Inflammatory macrophage treated with lipopolysaccharide for 4 hours (primary cell): Measurements from ENCODE around the gene EXOSC5.
"Not testable (repeated sequence)": the region's sequence is repeated elsewhere in the genome, so short reads cannot be mapped to it uniquely, and the experiment has no call there.

Source experiments
- DNase-seq: peaks from one replicate; pipeline ENCODE4 v3.0.0-alpha.2; 2020

Gene EXOSC5

DNA sequence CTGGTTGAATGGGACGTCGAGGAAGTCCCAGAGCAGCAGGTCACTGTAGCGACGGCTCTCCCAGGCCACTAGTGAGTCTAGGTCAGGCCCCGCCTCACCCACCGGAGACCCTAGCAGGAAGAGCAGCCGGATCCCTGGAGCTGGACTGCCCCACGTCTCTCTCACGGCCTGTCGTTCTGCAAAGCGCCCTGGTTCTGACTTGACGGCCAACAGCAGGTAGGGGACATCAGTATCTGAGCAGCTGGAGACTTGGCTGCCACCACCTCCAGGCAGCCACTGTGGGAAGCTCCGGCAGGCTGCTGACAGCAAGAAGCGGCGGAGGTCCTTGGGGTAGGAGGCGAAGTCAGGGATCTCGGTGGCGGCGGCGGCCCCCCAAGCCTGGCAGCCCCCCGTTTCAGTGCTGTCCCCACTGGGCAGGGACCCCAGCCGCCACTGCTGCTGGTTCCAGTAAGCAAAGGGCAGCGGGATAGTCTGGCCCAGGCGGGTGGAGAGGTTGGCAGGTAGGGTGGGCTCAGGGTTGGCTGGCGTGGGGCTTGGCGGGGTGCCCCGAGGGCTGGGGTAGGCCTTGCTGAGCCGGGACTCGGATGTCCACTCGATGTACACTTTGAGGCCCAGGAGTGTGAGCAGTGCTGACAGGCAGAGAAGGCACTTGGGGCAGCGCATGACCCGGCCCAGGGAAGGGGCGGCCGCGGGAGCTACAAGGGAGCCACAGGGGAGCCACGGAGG, 29.1 kb upstream of the EXOSC5 start:
- no peak for DNase-seq

DNA sequence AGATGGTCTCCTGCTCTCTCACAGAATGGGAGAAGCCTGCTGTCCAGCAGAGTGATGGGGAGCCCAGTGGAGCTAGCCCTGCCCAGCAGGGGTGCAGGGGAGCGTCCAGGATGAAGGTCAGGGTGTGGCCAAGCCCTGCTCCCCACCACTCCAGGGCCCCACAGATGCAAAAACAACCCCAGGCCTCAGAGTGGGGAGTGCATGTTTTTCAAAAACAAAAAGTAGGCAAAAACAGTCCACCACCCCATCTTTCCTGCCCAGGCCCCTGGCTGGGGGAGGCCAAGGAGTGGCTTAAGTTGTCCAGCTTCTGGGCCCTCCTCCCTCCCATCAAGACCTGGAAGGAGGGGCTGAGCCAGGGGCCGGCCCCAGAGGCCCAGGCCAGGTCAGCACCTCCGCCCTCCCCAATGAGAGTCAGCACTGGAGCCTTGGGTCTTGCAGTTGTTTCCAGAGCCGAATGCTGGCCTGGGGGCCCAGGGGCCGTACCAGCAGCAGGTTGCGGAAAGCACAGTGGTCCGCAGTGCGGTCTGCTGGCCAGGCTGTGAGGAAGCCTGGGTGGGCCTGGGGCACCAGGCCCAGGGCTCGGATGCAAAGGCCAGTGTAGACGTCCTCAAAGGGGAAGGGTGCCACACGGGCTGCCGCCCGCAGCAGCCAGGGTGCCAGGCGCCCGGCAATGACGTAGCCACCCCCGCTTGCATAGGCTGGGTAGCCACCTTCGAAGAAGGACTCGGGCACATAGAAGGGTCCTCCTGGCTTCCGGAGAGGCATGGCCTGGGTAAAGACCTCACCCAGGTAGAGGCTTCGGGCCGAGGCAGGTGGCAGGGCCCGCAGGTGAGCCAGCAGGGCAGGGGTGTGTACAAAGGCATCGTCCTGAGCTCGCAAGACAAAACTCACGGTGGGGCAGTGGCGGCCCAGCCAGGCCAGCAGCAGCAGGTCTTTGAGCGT, 28.3 kb upstream of the EXOSC5 start:
- no peak for DNase-seq

DNA sequence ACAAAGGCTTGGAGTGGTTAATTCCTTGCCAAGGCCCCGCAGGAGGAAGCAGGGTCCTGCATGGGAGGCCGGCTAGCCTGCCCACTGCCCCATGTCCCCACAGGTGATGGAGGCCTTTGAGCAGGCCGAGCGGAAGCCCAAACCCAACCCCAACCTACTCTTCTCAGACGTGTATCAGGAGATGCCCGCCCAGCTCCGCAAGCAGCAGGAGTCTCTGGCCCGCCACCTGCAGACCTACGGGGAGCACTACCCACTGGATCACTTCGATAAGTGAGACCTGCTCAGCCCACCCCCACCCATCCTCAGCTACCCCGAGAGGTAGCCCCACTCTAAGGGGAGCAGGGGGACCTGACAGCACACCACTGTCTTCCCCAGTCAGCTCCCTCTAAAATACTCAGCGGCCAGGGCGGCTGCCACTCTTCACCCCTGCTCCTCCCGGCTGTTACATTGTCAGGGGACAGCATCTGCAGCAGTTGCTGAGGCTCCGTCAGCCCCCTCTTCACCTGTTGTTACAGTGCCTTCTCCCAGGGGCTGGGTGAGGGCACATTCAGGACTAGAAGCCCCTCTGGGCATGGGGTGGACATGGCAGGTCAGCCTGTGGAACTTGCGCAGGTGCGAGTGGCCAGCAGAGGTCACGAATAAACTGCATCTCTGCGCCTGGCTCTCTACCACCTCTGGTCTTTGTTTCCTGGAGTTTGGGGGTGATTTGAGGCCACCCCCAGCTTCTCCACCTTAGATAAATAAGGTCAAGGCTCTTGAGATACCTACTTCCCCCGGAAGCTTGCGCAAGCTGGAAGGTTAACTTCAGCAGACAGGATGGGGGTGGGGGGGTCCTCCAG, 27.4 kb upstream of the EXOSC5 start:
- no peak for DNase-seq

DNA sequence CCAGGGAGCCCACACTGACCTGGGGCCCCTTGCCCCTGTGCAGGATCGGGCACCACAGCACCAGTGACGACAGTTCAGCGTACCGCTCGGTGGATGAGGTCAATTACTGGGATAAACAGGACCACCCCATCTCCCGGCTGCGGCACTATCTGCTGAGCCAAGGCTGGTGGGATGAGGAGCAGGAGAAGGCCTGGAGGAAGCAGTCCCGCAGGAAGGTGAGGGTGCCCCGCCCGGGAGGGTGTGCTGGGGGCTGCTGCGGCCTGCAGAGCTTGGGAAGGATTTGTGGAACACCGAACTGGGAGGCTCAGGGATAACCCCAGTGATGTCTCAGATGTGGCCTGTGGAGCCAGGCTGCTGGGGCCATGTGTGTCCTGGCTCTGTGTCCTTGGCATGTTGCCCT, 25.8 kb upstream of the EXOSC5 start:
- DNase-seq = no peak

DNA sequence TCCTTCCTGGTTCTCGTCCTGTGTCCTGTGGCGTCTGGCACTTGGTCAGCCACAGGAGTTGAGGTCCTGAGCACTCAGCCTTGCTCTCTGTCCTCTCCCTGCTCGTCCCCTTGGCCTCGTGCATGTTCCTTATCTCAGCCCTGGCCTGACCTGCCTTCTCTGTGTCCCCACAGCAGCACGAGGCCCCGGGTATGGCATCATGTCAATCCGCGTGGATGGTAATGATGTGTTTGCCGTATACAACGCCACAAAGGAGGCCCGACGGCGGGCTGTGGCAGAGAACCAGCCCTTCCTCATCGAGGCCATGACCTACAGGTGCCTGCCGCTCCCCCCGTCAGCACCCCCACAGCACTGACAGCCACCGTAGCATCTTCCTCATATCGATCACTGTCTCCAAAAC, 25.3 kb upstream of the EXOSC5 start:
- DNase-seq = no peak

DNA sequence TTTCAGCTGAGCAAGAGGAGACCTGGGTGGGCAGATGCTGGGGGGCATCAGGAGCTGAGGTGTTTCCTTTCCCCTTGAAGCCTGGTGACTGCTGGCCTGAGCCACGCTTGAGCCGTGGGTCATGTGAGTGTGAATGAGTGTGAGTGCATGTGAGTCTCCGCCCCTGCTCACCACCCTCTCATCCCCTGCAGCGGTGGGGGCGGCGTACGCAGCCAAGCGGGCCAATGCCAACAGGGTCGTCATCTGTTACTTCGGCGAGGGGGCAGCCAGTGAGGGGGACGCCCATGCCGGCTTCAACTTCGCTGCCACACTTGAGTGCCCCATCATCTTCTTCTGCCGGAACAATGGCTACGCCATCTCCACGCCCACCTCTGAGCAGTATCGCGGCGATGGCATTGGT, 24.8 kb upstream of the EXOSC5 start:
- DNase-seq = no peak

DNA sequence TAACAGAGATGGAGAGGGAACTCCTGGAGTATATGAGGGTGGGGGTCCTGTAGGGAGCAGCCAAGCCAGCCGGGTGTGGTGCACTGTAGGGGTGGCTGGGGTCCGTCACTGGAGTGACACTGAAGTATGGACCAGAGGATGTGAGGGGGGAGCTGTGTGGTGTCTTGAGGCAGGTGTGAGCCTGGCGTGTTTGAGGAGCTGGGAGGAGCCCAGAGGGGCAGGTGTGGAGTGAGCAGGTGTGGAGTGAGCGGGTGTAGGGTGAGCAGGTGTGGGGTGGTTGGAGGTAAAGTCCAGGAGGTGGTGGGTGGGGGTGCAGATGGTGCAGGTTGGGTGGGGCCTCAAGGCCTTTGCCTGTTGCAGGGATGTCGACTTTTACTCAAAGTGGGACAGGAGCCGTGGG, 24.2 kb upstream of the EXOSC5 start:
- no peak for DNase-seq

DNA sequence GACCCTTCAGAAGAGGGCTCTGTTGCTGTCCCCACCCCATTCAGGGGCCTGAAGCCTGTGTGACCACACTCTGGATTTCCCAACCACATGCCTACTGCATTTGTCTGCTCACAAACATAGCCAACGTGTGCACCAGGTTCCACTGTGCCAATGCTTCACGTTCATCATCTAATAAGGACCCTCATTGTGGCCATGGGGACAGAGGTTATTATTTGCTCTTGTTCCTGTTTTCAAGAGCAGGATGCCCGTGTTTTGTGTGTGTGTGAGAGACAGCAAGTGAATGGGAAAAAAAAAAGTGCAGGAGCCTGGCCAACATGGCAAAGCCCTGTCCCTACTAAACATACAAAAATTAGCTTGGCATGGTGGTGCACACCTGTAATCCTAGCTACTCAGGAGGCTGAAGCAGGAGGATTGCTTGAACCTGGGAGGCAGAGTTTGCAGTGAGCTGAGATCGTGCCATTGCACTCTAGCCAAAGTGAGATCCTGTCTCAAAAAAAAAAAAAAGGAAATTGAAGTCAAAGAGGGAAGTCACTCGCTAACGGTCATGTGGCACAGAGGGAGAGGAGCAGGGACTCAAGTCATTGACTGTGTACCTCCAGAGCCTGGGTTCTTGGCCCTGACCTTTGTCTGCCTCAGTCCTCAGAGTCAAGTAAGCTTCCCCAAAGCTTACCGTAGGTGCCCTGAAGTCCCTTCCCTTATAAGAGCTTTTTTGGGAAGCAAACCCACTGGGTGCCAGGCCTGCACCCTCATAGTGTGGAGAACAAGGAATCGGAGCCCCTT, 23.1 kb upstream of the EXOSC5 start:
- DNase-seq = peak; percentile 78

DNA sequence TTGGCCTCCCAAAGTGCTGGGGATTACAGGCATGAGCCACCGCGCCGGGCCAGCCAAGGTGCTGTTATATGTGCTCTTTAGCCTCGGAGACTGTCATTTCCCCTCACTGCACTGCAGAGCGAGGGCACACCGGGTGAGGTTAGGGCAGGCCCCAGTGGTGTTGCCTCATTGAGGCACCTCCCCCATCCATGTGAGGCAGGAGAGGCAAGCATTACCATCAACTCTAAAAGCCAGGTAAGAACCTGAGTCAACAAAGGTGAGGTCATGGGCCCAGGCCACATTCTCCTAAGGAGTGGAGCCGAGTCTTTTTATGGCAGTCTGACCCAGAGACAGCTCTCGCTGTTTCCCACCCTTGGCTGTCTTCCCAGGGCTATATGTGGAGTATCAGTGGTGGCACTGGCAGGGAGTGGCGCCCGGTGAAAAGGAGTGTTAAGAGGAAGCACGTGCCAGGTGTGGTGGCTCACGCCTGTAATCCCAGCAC, 19.1 kb upstream of the EXOSC5 start:
- DNase-seq = no peak

DNA sequence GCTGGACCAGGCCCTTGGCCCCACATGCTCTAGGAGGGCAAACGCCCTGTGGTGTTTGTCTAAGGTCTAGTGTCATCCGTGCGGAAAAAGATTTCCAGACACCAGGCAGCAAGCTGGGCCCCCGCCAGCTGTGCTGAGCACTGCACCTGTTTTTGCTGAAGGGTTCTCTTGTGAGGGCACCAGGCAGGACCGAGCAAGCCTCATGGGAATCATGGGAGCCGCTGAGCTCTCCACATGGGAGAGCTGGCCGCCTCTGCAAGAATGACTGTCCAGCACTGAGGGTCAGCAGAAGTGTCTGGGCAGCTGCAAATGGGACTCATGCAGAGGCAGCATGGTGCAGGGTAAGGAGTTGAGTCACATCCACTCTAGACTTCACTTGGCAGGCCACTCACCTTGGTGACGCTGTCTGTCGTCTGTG, 18.0 kb upstream of the EXOSC5 start:
- no peak for DNase-seq

DNA sequence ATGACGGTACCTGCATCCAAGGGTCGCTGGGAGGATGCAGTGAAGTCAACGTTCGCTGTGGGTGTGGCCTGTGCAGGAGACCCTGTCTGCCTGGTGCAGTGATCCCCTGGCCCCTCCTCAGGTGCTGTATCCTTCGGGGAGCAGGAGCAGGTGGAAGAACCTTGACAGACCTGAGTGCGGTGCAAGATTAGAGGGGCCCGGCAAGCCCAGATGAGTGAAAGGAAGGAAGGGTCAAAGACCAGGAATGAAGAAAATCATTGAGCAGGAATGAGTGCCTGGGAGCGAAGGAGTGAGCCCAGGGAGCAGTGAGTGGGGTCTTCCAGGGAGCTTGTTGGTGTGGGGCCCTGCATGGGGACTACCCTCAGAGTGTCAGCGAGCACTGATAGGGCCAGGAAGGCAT, 17.3 kb upstream of the EXOSC5 start:
- no peak for DNase-seq

DNA sequence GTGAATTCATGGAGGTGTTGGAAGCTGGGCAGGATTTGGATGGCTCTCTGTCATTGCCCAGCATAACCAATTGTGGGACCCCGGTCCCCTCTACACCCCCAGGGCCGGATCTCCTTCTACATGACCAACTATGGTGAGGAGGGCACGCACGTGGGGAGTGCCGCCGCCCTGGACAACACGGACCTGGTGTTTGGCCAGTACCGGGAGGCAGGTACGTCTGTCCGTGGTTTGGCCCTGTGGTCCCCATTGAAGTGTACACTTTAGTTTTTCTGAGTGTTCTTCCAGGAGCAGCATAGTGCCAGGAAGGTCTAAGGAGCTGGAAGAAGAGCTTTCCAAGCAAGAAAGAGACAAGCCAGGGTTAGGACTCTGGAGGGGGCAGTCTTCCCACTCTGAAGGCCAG, 16.8 kb upstream of the EXOSC5 start:
- no peak for DNase-seq

DNA sequence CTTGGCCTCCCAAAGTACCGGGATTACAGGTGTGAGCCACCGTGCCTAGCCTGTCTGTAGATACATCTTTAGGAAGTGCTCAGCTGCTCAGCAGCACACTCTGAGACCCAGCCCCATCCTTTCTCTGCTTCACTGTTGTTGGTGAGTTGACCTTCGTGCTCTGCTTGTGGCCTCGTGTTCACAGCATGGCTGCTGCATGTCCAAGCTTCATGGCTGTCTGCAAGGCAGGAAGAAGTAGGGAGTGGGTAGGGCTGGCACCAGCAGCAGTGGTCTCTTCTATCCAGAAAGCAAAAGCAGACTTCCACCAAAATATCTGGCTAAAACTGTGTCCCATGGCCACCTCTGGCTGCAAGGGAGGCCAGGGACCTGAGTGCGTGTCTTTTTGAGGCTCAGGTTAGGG, 15.8 kb upstream of the EXOSC5 start:
- DNase-seq = no peak

DNA sequence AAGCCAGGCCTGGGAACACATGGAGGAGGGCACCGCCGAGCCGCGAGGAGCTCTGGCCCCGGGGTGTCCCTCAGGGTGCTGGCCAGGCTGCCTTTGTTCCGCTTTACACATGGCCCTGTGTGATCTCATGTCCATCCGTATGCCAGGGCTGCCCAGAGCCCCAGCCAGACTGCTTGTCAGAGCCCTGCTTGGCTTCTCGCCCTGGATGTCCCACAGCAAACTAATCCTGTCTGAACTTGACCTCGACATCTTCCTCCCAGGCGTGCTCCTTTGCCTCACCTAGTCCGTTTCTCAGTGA, 14.8 kb upstream of the EXOSC5 start:
- DNase-seq = no peak

DNA sequence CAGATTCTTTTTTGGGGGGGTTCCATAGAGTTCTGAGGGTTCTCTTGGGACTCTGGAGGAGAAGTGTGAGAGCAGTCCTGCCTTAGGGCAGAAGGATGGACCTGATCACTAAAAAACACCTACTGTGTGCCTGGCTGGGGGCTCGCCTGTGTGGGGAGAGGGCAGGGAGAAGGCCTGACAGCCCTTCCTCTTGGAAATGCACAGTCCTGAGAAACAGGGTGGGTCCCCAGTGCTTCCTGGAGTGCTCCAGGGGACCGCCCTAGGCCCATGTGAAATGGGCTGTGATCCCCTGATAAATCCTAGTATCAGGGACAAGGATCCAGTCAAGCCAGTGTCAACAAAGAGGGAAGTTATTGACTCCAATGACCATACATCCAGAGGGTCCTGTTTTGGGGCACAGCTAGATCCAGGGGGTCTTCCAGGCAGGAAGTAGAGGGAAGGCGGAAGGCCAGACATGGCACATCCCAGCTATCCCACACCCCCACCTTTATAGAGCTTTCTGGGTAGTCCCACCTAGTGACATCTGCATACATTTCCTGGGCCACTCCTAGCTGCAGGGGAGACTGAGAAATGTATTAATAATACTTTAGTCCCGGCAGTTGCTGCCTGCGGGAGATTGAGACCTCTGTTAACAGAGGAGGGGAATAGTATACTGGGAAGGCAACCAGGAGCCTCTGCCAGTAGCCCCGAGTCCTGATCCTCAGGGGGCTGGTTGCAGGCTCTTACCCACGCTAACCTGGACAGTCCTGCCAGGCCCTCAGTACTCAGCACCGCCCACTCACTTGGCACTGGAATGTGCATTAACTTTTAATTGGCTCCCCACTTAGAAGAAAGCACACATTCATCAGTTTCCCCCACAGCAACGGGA, 14.2 kb upstream of the EXOSC5 start:
- DNase-seq = no peak

DNA sequence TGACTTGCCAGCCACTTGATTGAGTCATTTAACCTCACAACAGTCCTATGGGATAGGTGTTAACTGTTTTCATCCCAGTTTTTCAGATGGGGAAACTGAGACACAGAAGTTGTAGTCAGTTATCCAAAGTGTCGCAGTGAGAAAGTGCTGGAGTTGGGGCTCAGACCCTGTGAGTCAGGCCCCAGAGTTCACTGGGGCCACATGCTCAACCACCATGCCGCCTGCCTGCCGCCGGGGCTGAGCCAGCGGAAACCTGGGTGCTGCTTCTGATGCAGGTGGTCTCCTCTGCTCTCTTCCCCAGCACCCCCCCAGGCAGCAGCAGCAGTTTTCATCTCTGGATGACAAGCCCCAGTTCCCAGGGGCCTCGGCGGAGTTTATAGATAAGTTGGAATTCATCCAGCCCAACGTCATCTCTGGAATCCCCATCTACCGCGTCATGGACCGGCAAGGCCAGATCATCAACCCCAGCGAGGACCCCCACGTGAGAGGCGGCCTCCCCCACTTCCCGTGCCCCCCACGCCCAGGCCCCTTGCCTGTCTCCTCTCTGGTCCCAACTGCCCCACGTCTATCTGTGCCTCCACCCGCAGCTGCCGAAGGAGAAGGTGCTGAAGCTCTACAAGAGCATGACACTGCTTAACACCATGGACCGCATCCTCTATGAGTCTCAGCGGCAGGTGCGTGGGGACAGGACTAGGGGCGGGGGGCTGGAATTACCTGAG, 13.3 kb upstream of the EXOSC5 start:
- no peak for DNase-seq

DNA sequence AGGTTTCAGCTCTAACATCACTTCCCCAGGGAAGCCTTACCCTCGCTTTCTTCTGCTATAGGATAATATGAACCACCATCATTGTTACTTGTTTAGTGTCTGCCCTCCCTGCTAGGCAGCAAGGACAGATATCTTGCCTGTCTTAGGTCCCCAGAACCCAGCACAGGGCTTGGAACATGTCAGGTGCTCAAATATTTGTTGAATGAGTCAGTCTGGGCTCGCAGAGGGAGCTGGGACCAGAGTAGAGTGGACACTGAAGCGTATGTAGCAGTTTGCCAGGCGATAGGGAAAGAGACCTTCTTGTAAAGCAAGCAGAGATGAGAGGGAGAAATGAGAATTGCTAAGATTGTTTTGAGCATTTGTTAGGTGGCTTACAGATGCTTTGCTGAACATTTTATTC, 12.1 kb upstream of the EXOSC5 start:
- DNase-seq = no peak

DNA sequence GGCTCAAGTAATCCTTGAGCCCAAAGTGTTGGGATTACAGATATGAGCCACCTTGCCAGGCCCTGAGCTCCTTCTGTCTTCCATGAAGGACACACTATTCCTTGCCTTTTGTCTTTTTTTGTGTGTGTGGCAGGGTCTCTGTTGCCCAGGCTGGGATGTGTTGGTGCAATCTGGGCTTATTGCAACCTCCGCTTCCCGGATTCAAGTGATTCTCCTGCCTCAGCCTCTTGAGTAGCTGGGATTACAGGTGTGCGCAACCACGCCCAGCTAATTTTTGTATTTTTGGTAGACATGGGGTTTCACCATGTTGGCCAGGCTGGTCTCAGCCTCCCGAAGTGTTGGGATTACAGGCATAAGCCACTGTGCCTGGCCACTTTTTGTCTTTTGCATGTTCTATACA, 11.7 kb upstream of the EXOSC5 start:
- DNase-seq = not testable (repeated sequence)

DNA sequence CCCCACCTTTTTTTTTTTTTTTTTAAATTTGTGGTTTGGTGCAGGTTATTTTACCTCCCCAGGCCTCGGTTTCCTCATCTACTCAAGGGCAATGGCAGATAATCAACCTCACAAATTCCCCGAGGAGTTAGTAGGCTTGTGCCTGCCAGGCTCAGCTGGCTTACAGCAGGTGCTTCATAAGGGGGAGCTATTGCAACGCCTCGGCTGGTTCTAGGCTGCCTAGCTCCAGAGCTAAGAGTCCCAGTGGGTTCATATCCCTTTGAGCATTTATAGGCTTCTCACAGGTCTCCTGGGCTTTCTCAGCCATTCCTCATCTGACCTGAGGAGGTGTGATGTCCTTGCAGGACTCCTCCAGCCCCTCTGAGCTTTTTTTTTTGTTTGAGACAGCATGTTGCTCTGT, 11.1 kb upstream of the EXOSC5 start:
- no peak for DNase-seq

DNA sequence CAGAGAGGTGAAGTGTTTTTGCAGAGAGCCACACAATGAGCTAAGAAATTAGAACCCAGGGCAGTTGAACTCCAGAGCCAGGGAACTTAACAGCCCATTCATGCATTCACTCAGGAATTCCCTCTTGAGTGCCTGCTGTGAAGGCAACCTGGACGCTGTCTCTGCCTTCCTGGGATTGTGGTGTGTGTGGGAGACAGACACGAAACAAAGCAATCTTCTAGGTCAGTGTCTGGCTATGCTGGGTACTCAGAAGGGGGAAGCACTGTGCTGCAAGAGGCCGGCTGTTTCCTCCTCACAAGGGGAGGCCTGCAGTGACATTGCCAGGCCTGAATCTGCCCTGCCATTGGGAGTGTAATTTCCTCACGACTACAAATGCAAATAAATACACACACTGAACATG, 10.1 kb upstream of the EXOSC5 start:
- peak; percentile 77 for DNase-seq

DNA sequence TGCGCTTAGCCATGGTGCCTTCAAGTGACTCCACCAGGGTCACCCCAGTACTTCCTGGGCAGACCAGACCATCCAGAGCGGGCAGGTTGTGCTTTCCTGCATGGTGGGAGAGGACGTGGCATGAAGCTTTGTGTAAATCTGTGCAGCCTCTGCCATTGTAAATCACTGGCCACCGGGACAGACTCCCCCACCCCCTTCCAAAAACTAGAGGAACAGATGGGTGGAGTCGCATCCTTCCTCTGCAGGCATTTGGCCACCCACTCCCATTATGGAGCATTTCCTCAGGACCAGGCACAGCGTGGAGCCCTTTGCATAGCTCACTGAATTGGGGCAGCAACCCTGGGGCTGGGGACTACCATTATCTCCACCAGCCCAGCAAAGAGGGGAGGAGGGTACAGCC, 8.6 kb upstream of the EXOSC5 start:
- no peak for DNase-seq
